Measurements from ENCODE around the gene CYB561. TPM values are rescaled to one million over a fixed set of nuclear protein-coding genes. Genes with fewer than 3 reads are reported as not detected.

The CYB561 gene
- total RNA-seq, 1 experiment from 2014 or later, result 20.7 TPM

- Mint-ChIP-seq H3K27ac (no peak overlapping the region), H3K4me3 (peak overlapping the region in 1 of 2 experiments; percentile 80; a peak in 2 of 5 replicates), H3K4me1 (peaks cover 19 to 30% of the 10 kb centered on the region in 2 experiments), H3K27me3 (ENCODE audit: low read depth) (peaks cover 53% of the 10 kb centered on the region), H3K36me3 (ENCODE audit: insufficient read depth in 1 of 3, low read depth in 3 of 3) (no peaks in the 10 kb centered on the region), H3K9me3 (no peaks in the 10 kb centered on the region)
- no peak for TF ChIP-seq CTCF (conservative IDR thresholded peaks at IDR 0.05)
- H3K9ac ChIP-seq (ENCODE audit: extremely low read depth, insufficient read length, low read length), result no peak overlapping the region
- H3K9me3 ChIP-seq (ENCODE audit: control insufficient read depth, low read depth, low read length), result no peaks in the 10 kb centered on the region
- no peak overlapping the region for H3K4ac ChIP-seq (ENCODE audit: low read depth, low read length)
- no peak overlapping the region for H2AK5ac ChIP-seq (ENCODE audit: insufficient read length, low read length)
- H3K4me2 ChIP-seq (ENCODE audit: insufficient read depth, insufficient read length, low read length), result no peak overlapping the region
- no peaks in the 10 kb centered on the region for H3K79me1 ChIP-seq (ENCODE audit: insufficient read depth, low read depth, low read length, poor library complexity, severe bottlenecking)
- H3K27ac ChIP-seq (ENCODE audit: insufficient read length, low read depth, low read length), result no peak overlapping the region
- no peak overlapping the region for H2AFZ ChIP-seq (ENCODE audit: low read length)
- H4K5ac ChIP-seq (ENCODE audit: insufficient read length, low read depth, low read length), result no peak overlapping the region
- H3K18ac ChIP-seq (ENCODE audit: insufficient read length, low read depth, low read length), result no peak overlapping the region
- H4K91ac ChIP-seq (ENCODE audit: insufficient read length, low read depth, low read length), result no peak overlapping the region
- H3K27me3 ChIP-seq (ENCODE audit: insufficient read depth, low read length), result no peaks in the 10 kb centered on the region; the same call in 1 of the 2 replicates
- no peak overlapping the region for H3T11ph ChIP-seq (ENCODE audit: low read length)
- H2BK12ac ChIP-seq (ENCODE audit: insufficient read length, low read depth, low read length), result no peak overlapping the region
- no peak overlapping the region for H4K8ac ChIP-seq (replicated peaks; ENCODE audit: insufficient read length, low read depth, low read length)
- no peak for DNase-seq
- H2BK120ac ChIP-seq (ENCODE audit: low read depth, low read length, poor library complexity, severe bottlenecking), result no peak overlapping the region
- H3K4me1 ChIP-seq (ENCODE audit: insufficient read depth, low read length), result no peaks in the 10 kb centered on the region; the same call in 1 of the 2 replicates
- no peak overlapping the region for H3K14ac ChIP-seq (ENCODE audit: insufficient read depth, low read length)
- H4K20me1 ChIP-seq (ENCODE audit: control insufficient read depth, insufficient read depth, insufficient read length), result no peaks in the 10 kb centered on the region
- no peak overlapping the region for H2BK15ac ChIP-seq (ENCODE audit: low read depth, low read length)
- H3K23me2 ChIP-seq (ENCODE audit: insufficient read length, low read depth, low read length, poor library complexity, severe bottlenecking), result peaks cover 13% of the 10 kb centered on the region
- H2BK20ac ChIP-seq (ENCODE audit: low read depth, low read length, poor library complexity, severe bottlenecking), result no peak overlapping the region
- H3K79me2 ChIP-seq (ENCODE audit: insufficient read depth, low read length), result no peaks in the 10 kb centered on the region
- no peak overlapping the region for H3K56ac ChIP-seq (ENCODE audit: insufficient read length, low read depth, low read length)
- H3K23ac ChIP-seq (ENCODE audit: insufficient read length, low read depth, low read length), result no peak overlapping the region
- no CpG with 5 or more reads among the region's 10 CpGs for WGBS (ENCODE audit: extremely low coverage, insufficient read length, low lambda C conversion rate)
- H2BK5ac ChIP-seq (ENCODE audit: insufficient read length, low read length), result no peak overlapping the region
These were observed 28.7 kb upstream of the CYB561 start for GRCh38 chr17:63474586-63475460.

Data from H9 (cell line).